ENCODE measurements around the gene OR4C16.

Gene OR4C16, protein sequence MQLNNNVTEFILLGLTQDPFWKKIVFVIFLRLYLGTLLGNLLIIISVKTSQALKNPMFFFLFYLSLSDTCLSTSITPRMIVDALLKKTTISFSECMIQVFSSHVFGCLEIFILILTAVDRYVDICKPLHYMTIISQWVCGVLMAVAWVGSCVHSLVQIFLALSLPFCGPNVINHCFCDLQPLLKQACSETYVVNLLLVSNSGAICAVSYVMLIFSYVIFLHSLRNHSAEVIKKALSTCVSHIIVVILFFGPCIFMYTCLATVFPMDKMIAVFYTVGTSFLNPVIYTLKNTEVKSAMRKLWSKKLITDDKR

DNA sequence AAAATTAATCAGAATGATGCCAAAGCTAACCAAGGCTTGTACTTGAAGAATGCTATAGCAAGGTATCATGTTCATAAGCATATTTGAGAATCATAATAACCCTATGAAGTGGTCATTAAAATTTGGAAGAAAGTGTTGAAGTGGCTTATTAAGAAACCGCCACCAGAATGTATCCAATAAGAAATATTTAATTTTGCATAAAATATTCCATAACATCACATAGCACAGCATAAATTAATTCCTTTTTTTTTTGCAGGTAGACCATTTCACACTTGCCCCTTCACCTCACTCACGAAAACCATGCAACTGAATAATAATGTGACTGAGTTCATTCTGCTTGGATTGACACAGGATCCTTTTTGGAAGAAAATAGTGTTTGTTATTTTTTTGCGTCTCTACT, at the start of gene OR4C16:
Gene OR4C16, plus strand, starts transcription at position 301 of the 400 bp plus-strand sequence. Its CDS starts 0 bp downstream, at position 301.
- DNase-seq (ENCODE audit: low spot score) = no peak

DNA sequence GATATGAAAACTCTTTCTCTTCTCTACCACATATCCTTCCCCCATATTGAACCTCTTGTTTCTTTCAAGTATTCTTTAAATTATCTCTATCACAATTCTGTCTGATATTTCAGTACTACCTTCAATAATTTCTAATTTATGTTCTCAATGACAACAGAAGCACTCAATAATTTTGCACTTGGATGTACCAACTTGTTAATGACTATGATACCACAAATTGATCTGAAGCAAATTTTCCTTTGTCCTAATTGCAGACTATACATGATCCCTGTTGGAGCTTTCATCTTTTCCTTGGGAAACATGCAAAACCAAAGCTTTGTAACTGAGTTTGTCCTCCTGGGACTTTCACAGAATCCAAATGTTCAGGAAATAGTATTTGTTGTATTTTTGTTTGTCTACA, 17.8 kb upstream of the OR4C16 start, which contains the start of gene OR4C15:
Gene OR4C15, plus strand, starts transcription at position 301 of the 400 bp plus-strand sequence. Its CDS starts 0 bp downstream, at position 301.
- no peak for DNase-seq (ENCODE audit: low spot score)

DNA sequence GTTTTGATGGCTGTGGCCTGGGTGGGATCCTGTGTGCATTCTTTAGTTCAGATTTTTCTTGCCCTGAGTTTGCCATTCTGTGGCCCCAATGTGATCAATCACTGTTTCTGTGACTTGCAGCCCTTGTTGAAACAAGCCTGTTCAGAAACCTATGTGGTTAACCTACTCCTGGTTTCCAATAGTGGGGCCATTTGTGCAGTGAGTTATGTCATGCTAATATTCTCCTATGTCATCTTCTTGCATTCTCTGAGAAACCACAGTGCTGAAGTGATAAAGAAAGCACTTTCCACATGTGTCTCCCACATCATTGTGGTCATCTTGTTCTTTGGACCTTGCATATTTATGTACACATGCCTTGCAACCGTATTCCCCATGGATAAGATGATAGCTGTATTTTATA, 620 bp downstream of the OR4C16 start:
- no peak for DNase-seq (ENCODE audit: low spot score)

DNA sequence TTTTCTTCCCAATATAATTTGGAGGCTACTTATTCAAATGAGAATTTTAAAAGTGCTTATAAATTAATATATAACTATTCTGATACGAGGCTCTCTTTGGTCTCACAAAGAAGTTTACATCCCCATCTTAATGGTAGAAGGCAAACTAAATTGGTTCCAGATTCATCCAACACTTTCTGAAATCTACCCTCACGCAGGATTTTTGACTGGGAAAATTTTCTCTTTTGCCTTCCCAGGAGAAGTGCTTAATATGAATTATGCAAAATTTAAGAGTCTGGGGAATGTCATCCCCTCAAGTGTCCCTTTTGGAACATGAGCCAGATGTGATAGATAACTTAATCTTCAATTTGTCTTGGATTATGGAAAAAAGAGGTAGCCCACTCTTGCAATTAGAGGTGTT, 35.6 kb downstream of the OR4C16 start, which contains the start of gene OR4C11:
Gene OR4C11, minus strand, starts transcription at position 101 of the 400 bp plus-strand sequence. CDS start 3,272 bp downstream, outside the sequence.
- no peak for DNase-seq (ENCODE audit: low spot score)
